NCI-H2081 (cell line): ENCODE results near the gene NPAS3.
A peak's percentile ranks its signal among the peaks of the same experiment; 100 is the strongest.

Experiments used
- DNase-seq, 2 experiments: peaks; one replicate each; lab custom pipeline; 2025; lab: John Stamatoyannopoulos, UW

NPAS3 gene

GRCh38 chr14:33175951-33176350 lies 237.3 kb downstream of the NPAS3 start:
- no peak for DNase-seq

GRCh38 chr14:33184587-33184986 lies 245.9 kb downstream of the NPAS3 start:
- DNase-seq, result peak in 1 of 2 experiments; percentile 7

GRCh38 chr14:33186656-33187055 lies 248.0 kb downstream of the NPAS3 start:
- DNase-seq, result no peak

- no peak for DNase-seq
These were observed 250.2 kb downstream of the NPAS3 start for GRCh38 chr14:33188880-33189279.

- no peak for DNase-seq
These were observed 253.2 kb downstream of the NPAS3 start for GRCh38 chr14:33191855-33192254.

- no peak for DNase-seq
These were observed 255.9 kb downstream of the NPAS3 start for GRCh38 chr14:33194551-33194950.

GRCh38 chr14:33198684-33199083 lies 260.0 kb downstream of the NPAS3 start:
- DNase-seq, result no peak

- no peak for DNase-seq
These were observed 262.4 kb downstream of the NPAS3 start for GRCh38 chr14:33201116-33201515.

- no peak for DNase-seq
These were observed 268.3 kb downstream of the NPAS3 start for GRCh38 chr14:33206981-33207380.

- DNase-seq, result peak in 1 of 2 experiments; percentile 5
These were observed 268.9 kb downstream of the NPAS3 start for GRCh38 chr14:33207467-33208017.

- DNase-seq, result no peak
These were observed 271.6 kb downstream of the NPAS3 start for GRCh38 chr14:33210311-33210710.

GRCh38 chr14:33218026-33218425 lies 279.3 kb downstream of the NPAS3 start:
- no peak for DNase-seq

GRCh38 chr14:33219957-33220356 lies 281.3 kb downstream of the NPAS3 start:
- no peak for DNase-seq

GRCh38 chr14:33229269-33229929 lies 290.7 kb downstream of the NPAS3 start:
- peak; percentile 24 to 64 for DNase-seq

GRCh38 chr14:33230021-33230420 lies 291.3 kb downstream of the NPAS3 start:
- DNase-seq, result peak in 1 of 2 experiments; percentile 12

GRCh38 chr14:33232031-33232430 lies 293.4 kb downstream of the NPAS3 start:
- no peak for DNase-seq

GRCh38 chr14:33237115-33237740 lies 298.5 kb downstream of the NPAS3 start:
- DNase-seq, result no peak

GRCh38 chr14:33239465-33239864 lies 300.8 kb downstream of the NPAS3 start:
- DNase-seq, result no peak

- no peak for DNase-seq
These were observed 301.8 kb downstream of the NPAS3 start for GRCh38 chr14:33240466-33240865.

GRCh38 chr14:33241331-33241730 lies 302.7 kb downstream of the NPAS3 start:
- DNase-seq, result no peak

- DNase-seq, result no peak
These were observed 310.6 kb downstream of the NPAS3 start for GRCh38 chr14:33249233-33249820.

- no peak for DNase-seq
These were observed 312.3 kb downstream of the NPAS3 start for GRCh38 chr14:33250963-33251362.

- DNase-seq, result peak in 1 of 2 experiments; percentile 14
These were observed 315.7 kb downstream of the NPAS3 start for GRCh38 chr14:33254342-33254741.
